ENCODE measurements around the gene MYO9A. TPM values are rescaled to one million over a fixed set of nuclear protein-coding genes. Genes with fewer than 3 reads are reported as not detected.

Gene MYO9A
- total and polyA plus RNA-seq, 10 of the 15 experiments (the other 5 are each of a cell fraction or from before 2014, with no cell fraction given) = 3.3 to 25.3 (median 12.2) TPM

GRCh38 chr15:71780115-71780976, 337.6 kb downstream of the MYO9A start (continued):
- TF ChIP-seq ZNF687 (IDR thresholded peaks at IDR 0.05) (no peak), TCF12 (IDR thresholded peaks at IDR 0.05; ENCODE audit: low read depth, low read length) (0 out of 2 replicates have a peak, but pooled peaks have one; percentile 41), ATF2 (IDR thresholded peaks at IDR 0.05; ENCODE audit: low read length) (0 out of 2 replicates have a peak, but pooled peaks have one; percentile 31), JUNB (IDR thresholded peaks at IDR 0.05) (no peak), MLLT1 (IDR thresholded peaks at IDR 0.05) (peak; percentile 58; the same call in 1 of the 2 replicates), BCLAF1 (IDR thresholded peaks at IDR 0.05) (no peak), YY1 (IDR thresholded peaks at IDR 0.05; ENCODE audit: low read depth, low read length) (0 out of 2 replicates have a peak, but pooled peaks have one; percentile 54), NBN (IDR thresholded peaks at IDR 0.05) (peak; percentile 66; the same call in 1 of the 2 replicates)

Measured in GM12878 (cell line).